Activated T-cell treated with anti-CD3 and anti-CD28 coated beads, Interleukin-2, amount 50 U/mL, for 4 hours (primary cell): ENCODE measurements around the gene MEIS2. TPM values are rescaled to one million over a fixed set of nuclear protein-coding genes. Genes with fewer than 3 reads are reported as not detected.
"Not testable (repeated sequence)": the region's sequence is repeated elsewhere in the genome, so short reads cannot be mapped to it uniquely, and the experiment has no call there.

ENCODE experiments used
- ATAC-seq, 2 donors: fragments of 200-7000 bp; cut with Tn5 transposase; one replicate each; pipeline ENCODE4 v1.10.0; 2021
- DNase-seq: peaks from one replicate; pipeline ENCODE4 v3.0.0-alpha.2; 2020
- H3K27me3 Mint-ChIP-seq: one replicate; pipeline ENCODE4 v1.8.0; 2021; ENCODE audit warnings: low read depth, mixed read lengths
- H3K36me3 Mint-ChIP-seq: one replicate; pipeline ENCODE4 v1.8.0; 2022; ENCODE audit warnings: mixed read lengths; ENCODE audit not compliant: insufficient read depth
- H3K4me1 Mint-ChIP-seq: one replicate; pipeline ENCODE4 v1.8.0; 2021; ENCODE audit warnings: low read depth, mixed read lengths
- H3K4me3 Mint-ChIP-seq: one replicate; pipeline ENCODE4 v1.8.0; 2021; ENCODE audit warnings: mild to moderate bottlenecking, moderate library complexity, mixed read lengths
- H3K9me3 Mint-ChIP-seq: one replicate; pipeline ENCODE4 v1.8.0; 2021; ENCODE audit warnings: mixed read lengths
- total RNA-seq, 3 donors: library from RNA; stranded (reverse); gene quantifications; one replicate each; pipeline ENCODE4 v1.2.1, GENCODE V29; 2021

The MEIS2 gene
- total RNA-seq, 3 donors from 2014 or later = 0.20 TPM; not detected in 2

- Mint-ChIP-seq H3K36me3 (no peaks in the 10 kb centered on the region), H3K27me3 (no peaks in the 10 kb centered on the region), H3K4me3 (no peak overlapping the region), H3K9me3 (no peaks in the 10 kb centered on the region), H3K4me1 (no peaks in the 10 kb centered on the region)
- DNase-seq (no peak), ATAC-seq (no peak)
Measured at GRCh38 chr15:36994790-36995189, 105.6 kb downstream of the MEIS2 start.

GRCh38 chr15:36992454-36992853 lies 107.9 kb downstream of the MEIS2 start:
- no peak overlapping the region for H3K4me3 Mint-ChIP-seq
- H3K36me3 Mint-ChIP-seq = no peaks in the 10 kb centered on the region
- H3K27me3 Mint-ChIP-seq = no peaks in the 10 kb centered on the region
- H3K4me1 Mint-ChIP-seq = no peaks in the 10 kb centered on the region
- no peak for ATAC-seq
- DNase-seq = no peak
- H3K9me3 Mint-ChIP-seq = no peaks in the 10 kb centered on the region

GRCh38 chr15:36988947-36989346 lies 111.4 kb downstream of the MEIS2 start:
- ATAC-seq = no peak
- H3K36me3 Mint-ChIP-seq = no peaks in the 10 kb centered on the region
- no peak for DNase-seq

GRCh38 chr15:36982430-36982829 lies 117.9 kb downstream of the MEIS2 start:
- H3K27me3 Mint-ChIP-seq = no peaks in the 10 kb centered on the region
- no peaks in the 10 kb centered on the region for H3K36me3 Mint-ChIP-seq
- peaks cover 24% of the 10 kb centered on the region for H3K9me3 Mint-ChIP-seq
- DNase-seq (no peak), ATAC-seq (no peak)
- H3K4me3 Mint-ChIP-seq = no peak overlapping the region
- no peaks in the 10 kb centered on the region for H3K4me1 Mint-ChIP-seq

More at GRCh38 chr15:36988947-36989346, 111.4 kb downstream of the MEIS2 start:
- no peak overlapping the region for H3K4me3 Mint-ChIP-seq
- no peaks in the 10 kb centered on the region for H3K27me3 Mint-ChIP-seq
- no peaks in the 10 kb centered on the region for H3K4me1 Mint-ChIP-seq
- H3K9me3 Mint-ChIP-seq = peaks cover 16% of the 10 kb centered on the region

- H3K4me3 Mint-ChIP-seq, DNase-seq, H3K36me3 Mint-ChIP-seq, ATAC-seq, H3K27me3 Mint-ChIP-seq, H3K4me1 Mint-ChIP-seq: not testable (repeated sequence)
- H3K9me3 Mint-ChIP-seq = peaks cover 21% of the 10 kb centered on the region
Measured at GRCh38 chr15:36980281-36980680, 120.1 kb downstream of the MEIS2 start.

GRCh38 chr15:36978625-36979024 lies 121.7 kb downstream of the MEIS2 start:
- Mint-ChIP-seq H3K4me1 (no peaks in the 10 kb centered on the region), H3K4me3 (no peak overlapping the region), H3K36me3 (no peaks in the 10 kb centered on the region), H3K27me3 (no peaks in the 10 kb centered on the region), H3K9me3 (peaks cover 4% of the 10 kb centered on the region)
- ATAC-seq (no peak), DNase-seq (no peak)

GRCh38 chr15:36978126-36978525 lies 122.2 kb downstream of the MEIS2 start:
- Mint-ChIP-seq H3K4me3 (no peak overlapping the region), H3K27me3 (no peaks in the 10 kb centered on the region), H3K4me1 (no peaks in the 10 kb centered on the region), H3K36me3 (no peaks in the 10 kb centered on the region), H3K9me3 (peaks cover 2% of the 10 kb centered on the region)
- ATAC-seq (no peak), DNase-seq (no peak)

GRCh38 chr15:36977659-36978058 lies 122.7 kb downstream of the MEIS2 start:
- no peak for DNase-seq
- Mint-ChIP-seq H3K9me3 (no peaks in the 10 kb centered on the region), H3K4me3 (no peak overlapping the region), H3K27me3 (no peaks in the 10 kb centered on the region), H3K4me1 (no peaks in the 10 kb centered on the region), H3K36me3 (no peaks in the 10 kb centered on the region)
- no peak for ATAC-seq

- no peaks in the 10 kb centered on the region for H3K27me3 Mint-ChIP-seq
- no peak overlapping the region for H3K4me3 Mint-ChIP-seq
- ATAC-seq (no peak), DNase-seq (no peak)
- H3K9me3 Mint-ChIP-seq = no peaks in the 10 kb centered on the region
- no peaks in the 10 kb centered on the region for H3K4me1 Mint-ChIP-seq
- H3K36me3 Mint-ChIP-seq = no peaks in the 10 kb centered on the region
Measured at GRCh38 chr15:36972704-36973103, 127.6 kb downstream of the MEIS2 start.

GRCh38 chr15:36970522-36970921 lies 129.8 kb downstream of the MEIS2 start:
- Mint-ChIP-seq H3K36me3 (no peaks in the 10 kb centered on the region), H3K27me3 (no peaks in the 10 kb centered on the region), H3K9me3 (no peaks in the 10 kb centered on the region), H3K4me3 (no peak overlapping the region), H3K4me1 (no peaks in the 10 kb centered on the region)
- DNase-seq (no peak), ATAC-seq (no peak)

GRCh38 chr15:36967929-36968328 lies 132.4 kb downstream of the MEIS2 start:
- Mint-ChIP-seq H3K4me3 (no peak overlapping the region), H3K9me3 (no peaks in the 10 kb centered on the region), H3K36me3 (no peaks in the 10 kb centered on the region), H3K4me1 (no peaks in the 10 kb centered on the region), H3K27me3 (no peaks in the 10 kb centered on the region)
- no peak for DNase-seq
- no peak for ATAC-seq

GRCh38 chr15:36966708-36967107 lies 133.6 kb downstream of the MEIS2 start:
- no peaks in the 10 kb centered on the region for H3K4me1 Mint-ChIP-seq
- ATAC-seq (no peak), DNase-seq (no peak)
- H3K4me3 Mint-ChIP-seq = no peak overlapping the region
- no peaks in the 10 kb centered on the region for H3K27me3 Mint-ChIP-seq
- H3K36me3 Mint-ChIP-seq = no peaks in the 10 kb centered on the region
- no peaks in the 10 kb centered on the region for H3K9me3 Mint-ChIP-seq

GRCh38 chr15:36965570-36966342 lies 134.6 kb downstream of the MEIS2 start:
- Mint-ChIP-seq H3K36me3 (no peaks in the 10 kb centered on the region), H3K4me1 (no peaks in the 10 kb centered on the region), H3K4me3 (no peak overlapping the region), H3K27me3 (no peaks in the 10 kb centered on the region), H3K9me3 (no peaks in the 10 kb centered on the region)
- ATAC-seq (no peak), DNase-seq (no peak)

GRCh38 chr15:36964626-36965025 lies 135.7 kb downstream of the MEIS2 start:
- H3K36me3 Mint-ChIP-seq = no peaks in the 10 kb centered on the region
- H3K9me3 Mint-ChIP-seq = no peaks in the 10 kb centered on the region
- DNase-seq (no peak), ATAC-seq (no peak)
- H3K27me3 Mint-ChIP-seq = no peaks in the 10 kb centered on the region
- H3K4me1 Mint-ChIP-seq = no peaks in the 10 kb centered on the region
- H3K4me3 Mint-ChIP-seq = no peak overlapping the region

GRCh38 chr15:36961956-36962355 lies 138.4 kb downstream of the MEIS2 start:
- ATAC-seq (no peak), DNase-seq (no peak)
- Mint-ChIP-seq H3K9me3 (no peaks in the 10 kb centered on the region), H3K36me3 (no peaks in the 10 kb centered on the region), H3K27me3 (no peaks in the 10 kb centered on the region), H3K4me1 (no peaks in the 10 kb centered on the region), H3K4me3 (no peak overlapping the region)

GRCh38 chr15:36960947-36961227 lies 139.5 kb downstream of the MEIS2 start:
- ATAC-seq (no peak), DNase-seq (no peak)
- Mint-ChIP-seq H3K36me3 (no peaks in the 10 kb centered on the region), H3K9me3 (no peaks in the 10 kb centered on the region), H3K4me3 (no peak overlapping the region), H3K27me3 (no peaks in the 10 kb centered on the region), H3K4me1 (no peaks in the 10 kb centered on the region)
